22Rv1 (cell line): Measurements from ENCODE around the gene RGS7.

Experiments used
- ZFX ChIP-seq: fragments of 450-650 bp; IDR thresholded peaks from 2 replicates; pipeline ENCODE4 v1.6.1; 2017; ENCODE audit warnings: antibody characterized with exemption, borderline replicate concordance
- TF ChIP-seq, protein P1 (sequence below): fragments of 450-650 bp; IDR thresholded peaks from 2 replicates; pipeline ENCODE4 v1.5.1; 2017; ENCODE audit warnings: mild to moderate bottlenecking

DNA sequence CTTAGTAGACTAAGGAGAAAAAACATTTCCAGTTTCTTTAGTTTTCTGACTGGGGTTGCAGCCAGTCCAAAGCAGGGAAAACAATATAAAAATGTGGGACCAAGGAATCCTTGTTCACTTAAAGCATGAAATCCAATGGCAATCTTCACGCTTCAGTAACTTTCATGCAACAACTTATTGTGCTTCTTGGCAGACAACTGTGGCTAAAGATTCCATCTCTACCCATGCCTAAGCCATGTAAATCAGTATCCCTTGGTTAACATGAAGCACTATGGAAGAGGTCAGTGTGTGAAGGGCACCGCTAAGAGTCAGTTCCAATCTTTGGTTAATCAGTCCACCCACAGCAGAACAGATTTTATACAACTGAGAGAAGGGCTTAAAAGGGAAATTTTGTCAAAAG, 543.3 kb downstream of the RGS7 start:
- TF ChIP-seq, protein P1, sequence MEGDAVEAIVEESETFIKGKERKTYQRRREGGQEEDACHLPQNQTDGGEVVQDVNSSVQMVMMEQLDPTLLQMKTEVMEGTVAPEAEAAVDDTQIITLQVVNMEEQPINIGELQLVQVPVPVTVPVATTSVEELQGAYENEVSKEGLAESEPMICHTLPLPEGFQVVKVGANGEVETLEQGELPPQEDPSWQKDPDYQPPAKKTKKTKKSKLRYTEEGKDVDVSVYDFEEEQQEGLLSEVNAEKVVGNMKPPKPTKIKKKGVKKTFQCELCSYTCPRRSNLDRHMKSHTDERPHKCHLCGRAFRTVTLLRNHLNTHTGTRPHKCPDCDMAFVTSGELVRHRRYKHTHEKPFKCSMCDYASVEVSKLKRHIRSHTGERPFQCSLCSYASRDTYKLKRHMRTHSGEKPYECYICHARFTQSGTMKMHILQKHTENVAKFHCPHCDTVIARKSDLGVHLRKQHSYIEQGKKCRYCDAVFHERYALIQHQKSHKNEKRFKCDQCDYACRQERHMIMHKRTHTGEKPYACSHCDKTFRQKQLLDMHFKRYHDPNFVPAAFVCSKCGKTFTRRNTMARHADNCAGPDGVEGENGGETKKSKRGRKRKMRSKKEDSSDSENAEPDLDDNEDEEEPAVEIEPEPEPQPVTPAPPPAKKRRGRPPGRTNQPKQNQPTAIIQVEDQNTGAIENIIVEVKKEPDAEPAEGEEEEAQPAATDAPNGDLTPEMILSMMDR = no peak
- TF ChIP-seq ZFX = no peak
